Adrenal gland (tissue), 12 donors: ENCODE data around the gene RNF222. TPM values are rescaled to one million over a fixed set of nuclear protein-coding genes. Genes with fewer than 3 reads are reported as not detected.
A peak's percentile ranks its signal among the peaks of the same experiment; 100 is the strongest.
"Not testable (repeated sequence)": the region's sequence is repeated elsewhere in the genome, so short reads cannot be mapped to it uniquely, and the experiment has no call there.

ENCODE experiments used
- DNase-seq, 7 donors: peaks; one replicate each; pipeline ENCODE4 v3.0.0-alpha.2; 2019 to 2020
- H3K27ac ChIP-seq, 5 donors: fragments of 200-600 bp; sonication (generic) in 4 of 5; 1 replicate in 3 of 5; 2 replicates in 2 of 5; pipeline versions ENCODE4 v1.5.1 to v1.8.0; 2016 to 2020; ENCODE audit warnings: mild to moderate bottlenecking in 1 of 5
- H3K27me3 ChIP-seq: fragments of 200-600 bp; 2 replicates; pipeline ENCODE4 v1.8.0; 2021
- H3K36me3 ChIP-seq, 2 donors: fragments of 200-600 bp; replicated peaks in 1 of 2; 1 replicate in 1 of 2; 2 replicates in 1 of 2; pipeline versions ENCODE4 v1.5.1 to v1.8.0; 2018 to 2022
- H3K4me1 ChIP-seq, 2 donors: fragments of 200-600 bp; replicated peaks in 1 of 2; 1 replicate in 1 of 2; 2 replicates in 1 of 2; pipeline versions ENCODE4 v1.5.1 to v1.8.0; 2018 to 2021
- H3K4me3 ChIP-seq, 4 donors: fragments of 200-600 bp; sonication (generic) in 3 of 4; one replicate each; pipeline ENCODE4 v1.5.1; 2016 to 2018
- H3K9me3 ChIP-seq, 3 donors: fragments of 200-600 bp; sonication (generic) in 1 of 3; replicated peaks in 1 of 3; 1 replicate in 2 of 3; 2 replicates in 1 of 3; pipeline versions ENCODE4 v1.5.1 to v1.8.0; 2016 to 2021
- CTCF ChIP-seq, 6 experiments: fragments of 450-650 bp in 4 of 6; fragments of 200-600 bp in 2 of 6; sonication (generic) in 1 of 6; IDR thresholded peaks; 1 replicate in 5 of 6; 2 replicates in 1 of 6; pipeline versions ENCODE4 v1.5.1 to v1.8.0; 2016 to 2021; ENCODE audit warnings: antibody characterized with exemption in 6 of 6, mild to moderate bottlenecking in 2 of 6, moderate library complexity in 1 of 6
- POLR2A ChIP-seq, 2 donors: fragments of 450-650 bp; IDR thresholded peaks; one replicate each; pipeline ENCODE4 v1.6.1; 2017; ENCODE audit warnings: antibody characterized with exemption in 2 of 2, mild to moderate bottlenecking in 2 of 2, moderate library complexity in 1 of 2
- WGBS, 4 donors: extraction: QIAGEN DNeasy Blood & Tissue Kit in 2 of 4; methylation state at CpG; one replicate each; pipeline versions ENCODE4 v1.1.5 to v1.1.7; 2013 to 2017; 5-methylcytosine and 5-hydroxymethylcytosine counted together
- intact Hi-C, 2 donors: fragments of 100-400 bp; cut with DNase I; formaldehyde crosslinking; loops; one replicate each; pipeline versions ENCODE4 v1.14.1 to v1.15.0; 2022 to 2023
- polyA plus RNA-seq, 3 donors: library from polyadenylated mRNA; stranded (reverse); fragments of 200-250 nt in 2 of 3; fragments of 350-450 nt in 1 of 3; fragmentation: Illumina TruSeq in 1 of 3; extraction: RNeasy Lipid Tissue Mini Kit (QIAGEN cat#74804) in 1 of 3; gene quantifications; one replicate each; pipeline ENCODE4 v1.2.3, GENCODE V29; 2013 to 2014
- total RNA-seq, 9 donors: library from RNA; depleted of rRNA in 4 of 9; stranded (reverse); fragments of >200 nt in 4 of 9; fragments of 120-200 nt in 1 of 9; fragmentation: NEBNext Ultra II Directional in 1 of 9; extraction: Animal tissue kit (Norgen Biotek cat#: 25700) in 1 of 9; gene quantifications; one replicate each; pipeline versions ENCODE4 v1.1.0 to v1.2.4, GENCODE V29; 2013 to 2023
- donor health status: healthy with polysubstance abuse.
- donor health status: Bipolar disorder and iron deficiency.
- donor health status: DM: yes; HTN: yes; CAD: no.
- donor health status: DM: no; HTN: no; CAD: no.
- donor health status: DM: no; HTN: no; CAD: no.
- donor health status: DM: yes; HTN: yes; CAD: no.

The RNF222 gene
- total and polyA plus RNA-seq, 12 donors = not detected

GRCh38 chr17:8401107-8401506 is 3.5 kb upstream of the RNF222 start:
- TF ChIP-seq POLR2A (IDR thresholded peaks at IDR 0.05) = no peak
- TF ChIP-seq CTCF (IDR thresholded peaks at IDR 0.05) = no peak
- H3K27ac ChIP-seq = no peak overlapping the region
- peaks cover 19% of the 10 kb centered on the region for H3K27me3 ChIP-seq
- H3K9me3 ChIP-seq = no peaks in the 10 kb centered on the region
- no peak overlapping the region for H3K4me3 ChIP-seq
- no peaks in the 10 kb centered on the region for H3K4me1 ChIP-seq
- intact Hi-C loops = loop anchor here in 1 of 2 donors (10.0 kb wide), 1 partner anchor 344 kb away; the partner anchor contains the start of gene CCDC42
- no peak for DNase-seq
- 69 to 82% (median 74%) methylated on average over 2 of the region's 2 CpGs for WGBS, 4 donors
- no peaks in the 10 kb centered on the region for H3K36me3 ChIP-seq

- no peak for DNase-seq
- H3K36me3 ChIP-seq = no peaks in the 10 kb centered on the region
- H3K4me1 ChIP-seq = no peaks in the 10 kb centered on the region
- TF ChIP-seq POLR2A (IDR thresholded peaks at IDR 0.05) (no peak), CTCF (IDR thresholded peaks at IDR 0.05) (no peak)
- no peak overlapping the region for H3K4me3 ChIP-seq
- 46 to 60% (median 50%) methylated on average over 5 to 6 of the region's 6 CpGs for WGBS, 4 donors
- intact Hi-C loops = no loop called here
- H3K27ac ChIP-seq = no peak overlapping the region
- H3K27me3 ChIP-seq = peaks cover 28% of the 10 kb centered on the region
- no peaks in the 10 kb centered on the region for H3K9me3 ChIP-seq
Measured at GRCh38 chr17:8398980-8399379, 1.4 kb upstream of the RNF222 start.

- intact Hi-C loops, H3K9me3 ChIP-seq, H3K4me3 ChIP-seq, H3K27ac ChIP-seq, H3K36me3 ChIP-seq, H3K4me1 ChIP-seq: not testable (repeated sequence)
- 78 to 93% (median 83%) methylated on average over 9 of the region's 9 CpGs for WGBS, 4 donors
- H3K27me3 ChIP-seq = peaks cover 25% of the 10 kb centered on the region
- peak in 1 of 7 donors; percentile 5 for DNase-seq
Measured at GRCh38 chr17:8394497-8394896, 3.1 kb downstream of the RNF222 start.

- Histone ChIP-seq H3K36me3 (no peaks in the 10 kb centered on the region), H3K9me3 (no peaks in the 10 kb centered on the region), H3K27me3 (peaks cover 22% of the 10 kb centered on the region), H3K4me1 (no peaks in the 10 kb centered on the region), H3K4me3 (no peak overlapping the region), H3K27ac (no peak overlapping the region)
- WGBS, 4 donors = 56 to 71% (median 61%) methylated on average over 8 of the region's 8 CpGs
- DNase-seq = peak in 1 of 7 donors; percentile 7
- no peak for TF ChIP-seq POLR2A (IDR thresholded peaks at IDR 0.05)
- TF ChIP-seq CTCF (IDR thresholded peaks at IDR 0.05) = no peak
- intact Hi-C loops = no loop called here
Measured at GRCh38 chr17:8393470-8394231, 4.0 kb downstream of the RNF222 start.
